Astrocyte (in vitro differentiated cells and primary cell): ENCODE results near the gene ATPAF2.

ENCODE experiments used
- EZH2 ChIP-seq: IDR thresholded peaks from 2 replicates; pipeline ENCODE4 v1.6.1; 2012; ENCODE audit warnings: mild to moderate bottlenecking, low read length, inconsistent platforms; ENCODE audit not compliant: insufficient read depth
- TF ChIP-seq, protein P1 (sequence below): IDR thresholded peaks from 2 replicates; pipeline ENCODE4 v1.5.1; 2011; ENCODE audit warnings: low read depth, mild to moderate bottlenecking, inconsistent platforms, low read length, moderate library complexity; ENCODE audit not compliant: insufficient read depth

DNA sequence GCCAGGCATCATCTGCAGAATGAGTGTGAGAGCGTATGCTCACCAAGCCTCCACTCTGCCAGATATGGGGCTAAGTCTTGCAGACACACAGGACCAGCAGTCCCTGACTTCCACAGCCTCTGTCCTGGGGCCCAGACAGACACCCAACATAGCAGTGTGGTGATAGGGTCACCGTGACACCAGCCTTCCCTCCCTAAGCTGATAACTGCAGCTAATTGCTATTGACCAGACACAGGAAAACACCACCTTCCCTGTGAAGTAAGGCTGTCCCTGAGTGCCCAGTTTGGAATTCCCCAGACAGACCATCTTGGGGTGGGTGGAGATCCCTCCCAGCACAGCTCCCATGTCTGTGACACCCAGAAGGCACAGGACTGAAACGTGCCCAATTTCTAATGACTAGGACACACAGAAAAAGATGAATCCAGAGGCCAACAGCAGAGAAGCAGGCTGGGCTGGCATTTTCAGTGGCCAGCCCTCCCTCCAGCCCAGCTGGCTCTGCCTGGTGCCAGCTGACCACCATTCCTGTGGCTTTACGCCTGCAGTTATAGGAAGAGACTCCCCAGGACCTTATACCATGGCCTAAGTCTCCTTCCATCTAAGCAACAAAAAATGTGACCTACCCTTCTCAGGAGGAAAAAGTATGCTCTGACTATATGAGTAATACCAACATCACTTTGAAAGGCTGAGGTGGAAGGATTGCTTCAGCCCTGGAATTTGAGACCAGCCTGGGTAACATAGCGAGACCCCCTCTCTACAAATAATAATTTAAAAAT lies 30.3 kb downstream of the ATPAF2 start:
- TF ChIP-seq, protein P1, sequence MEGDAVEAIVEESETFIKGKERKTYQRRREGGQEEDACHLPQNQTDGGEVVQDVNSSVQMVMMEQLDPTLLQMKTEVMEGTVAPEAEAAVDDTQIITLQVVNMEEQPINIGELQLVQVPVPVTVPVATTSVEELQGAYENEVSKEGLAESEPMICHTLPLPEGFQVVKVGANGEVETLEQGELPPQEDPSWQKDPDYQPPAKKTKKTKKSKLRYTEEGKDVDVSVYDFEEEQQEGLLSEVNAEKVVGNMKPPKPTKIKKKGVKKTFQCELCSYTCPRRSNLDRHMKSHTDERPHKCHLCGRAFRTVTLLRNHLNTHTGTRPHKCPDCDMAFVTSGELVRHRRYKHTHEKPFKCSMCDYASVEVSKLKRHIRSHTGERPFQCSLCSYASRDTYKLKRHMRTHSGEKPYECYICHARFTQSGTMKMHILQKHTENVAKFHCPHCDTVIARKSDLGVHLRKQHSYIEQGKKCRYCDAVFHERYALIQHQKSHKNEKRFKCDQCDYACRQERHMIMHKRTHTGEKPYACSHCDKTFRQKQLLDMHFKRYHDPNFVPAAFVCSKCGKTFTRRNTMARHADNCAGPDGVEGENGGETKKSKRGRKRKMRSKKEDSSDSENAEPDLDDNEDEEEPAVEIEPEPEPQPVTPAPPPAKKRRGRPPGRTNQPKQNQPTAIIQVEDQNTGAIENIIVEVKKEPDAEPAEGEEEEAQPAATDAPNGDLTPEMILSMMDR = no peak
- TF ChIP-seq EZH2 = no peak
